Measurements from ENCODE around the gene UVRAG. TPM values are rescaled to one million over a fixed set of nuclear protein-coding genes. Genes with fewer than 3 reads are reported as not detected.

Gene UVRAG
- polyA plus RNA-seq, 1 donor (not counting 4 experiments of a cell fraction or from before 2014, with no cell fraction given), result 11.9 TPM

GRCh38 chr11:76186776-76187279, 371.8 kb downstream of the UVRAG start:
- H3K27ac ChIP-seq (ENCODE audit: control insufficient read depth, insufficient read depth, low read length), result no peak overlapping the region
- no peaks in the 10 kb centered on the region for H3K36me3 ChIP-seq (ENCODE audit: control insufficient read depth in 2 of 2, extremely low read depth in 1 of 2, insufficient read depth in 2 of 2, low read length in 2 of 2)
- no peak overlapping the region for H3K9ac ChIP-seq (ENCODE audit: control insufficient read depth, extremely low read depth, insufficient read depth, low read length)
- DNase-seq (ENCODE audit: low read depth, low spot score) (no peak), FAIRE-seq (no peak)
- H3K4me2 ChIP-seq (ENCODE audit: control insufficient read depth, extremely low read depth, insufficient read depth, low read depth, low read length), result no peak overlapping the region
- H4K20me1 ChIP-seq (ENCODE audit: control insufficient read depth, extremely low read depth, insufficient read depth, low read length), result no peaks in the 10 kb centered on the region
- H3K9me3 ChIP-seq (ENCODE audit: control insufficient read depth, low read depth, low read length), result no peaks in the 10 kb centered on the region
- dilution Hi-C loops (cut with MboI; ENCODE audit: extremely low pct_ligation_motif_present, low sequenced_read_pairs), result no loop called here
- H3K27me3 ChIP-seq (ENCODE audit: control insufficient read depth, extremely low read depth, insufficient read depth, low read length), result peaks cover 3% of the 10 kb centered on the region
- no peak overlapping the region for H2AFZ ChIP-seq (ENCODE audit: control insufficient read depth, low read length)
- H3K9me1 ChIP-seq (ENCODE audit: control insufficient read depth, extremely low read depth, insufficient read depth, low read length), result no peaks in the 10 kb centered on the region
- H3K4me3 ChIP-seq (ENCODE audit: control insufficient read depth in 2 of 3, extremely low read depth in 1 of 3, insufficient read depth in 2 of 3, low read depth in 1 of 3, low read length in 3 of 3), result no peak overlapping the region
- H3K4me1 ChIP-seq (ENCODE audit: control insufficient read depth, extremely low read depth, insufficient read depth, low read length), result no peaks in the 10 kb centered on the region
- no peak for TF ChIP-seq EZH2 (IDR thresholded peaks at IDR 0.05; ENCODE audit: low read length)
- TF ChIP-seq, protein P1, sequence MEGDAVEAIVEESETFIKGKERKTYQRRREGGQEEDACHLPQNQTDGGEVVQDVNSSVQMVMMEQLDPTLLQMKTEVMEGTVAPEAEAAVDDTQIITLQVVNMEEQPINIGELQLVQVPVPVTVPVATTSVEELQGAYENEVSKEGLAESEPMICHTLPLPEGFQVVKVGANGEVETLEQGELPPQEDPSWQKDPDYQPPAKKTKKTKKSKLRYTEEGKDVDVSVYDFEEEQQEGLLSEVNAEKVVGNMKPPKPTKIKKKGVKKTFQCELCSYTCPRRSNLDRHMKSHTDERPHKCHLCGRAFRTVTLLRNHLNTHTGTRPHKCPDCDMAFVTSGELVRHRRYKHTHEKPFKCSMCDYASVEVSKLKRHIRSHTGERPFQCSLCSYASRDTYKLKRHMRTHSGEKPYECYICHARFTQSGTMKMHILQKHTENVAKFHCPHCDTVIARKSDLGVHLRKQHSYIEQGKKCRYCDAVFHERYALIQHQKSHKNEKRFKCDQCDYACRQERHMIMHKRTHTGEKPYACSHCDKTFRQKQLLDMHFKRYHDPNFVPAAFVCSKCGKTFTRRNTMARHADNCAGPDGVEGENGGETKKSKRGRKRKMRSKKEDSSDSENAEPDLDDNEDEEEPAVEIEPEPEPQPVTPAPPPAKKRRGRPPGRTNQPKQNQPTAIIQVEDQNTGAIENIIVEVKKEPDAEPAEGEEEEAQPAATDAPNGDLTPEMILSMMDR (optimal IDR thresholded peaks at IDR 0.05 in 1 of 3, IDR thresholded peaks at IDR 0.05 in 1 of 3, conservative IDR thresholded peaks at IDR 0.05 in 1 of 3; ENCODE audit: extremely low read depth in 1 of 3, insufficient read depth in 2 of 3, low read length in 3 of 3), result no peak
- no peaks in the 10 kb centered on the region for H3K79me2 ChIP-seq (ENCODE audit: control insufficient read depth, insufficient read depth, low read length)

- Histone ChIP-seq H3K9ac (ENCODE audit: control insufficient read depth, extremely low read depth, insufficient read depth, low read length) (no peak overlapping the region), H3K27me3 (ENCODE audit: control insufficient read depth, extremely low read depth, insufficient read depth, low read length) (peaks cover 3% of the 10 kb centered on the region), H3K27ac (ENCODE audit: control insufficient read depth, insufficient read depth, low read length) (no peak overlapping the region), H3K9me3 (ENCODE audit: control insufficient read depth, low read depth, low read length) (no peaks in the 10 kb centered on the region), H2AFZ (ENCODE audit: control insufficient read depth, low read length) (no peak overlapping the region), H3K4me2 (ENCODE audit: control insufficient read depth, extremely low read depth, insufficient read depth, low read depth, low read length) (no peak overlapping the region), H3K79me2 (ENCODE audit: control insufficient read depth, insufficient read depth, low read length) (no peaks in the 10 kb centered on the region), H4K20me1 (ENCODE audit: control insufficient read depth, extremely low read depth, insufficient read depth, low read length) (no peaks in the 10 kb centered on the region), H3K4me1 (ENCODE audit: control insufficient read depth, extremely low read depth, insufficient read depth, low read length) (no peaks in the 10 kb centered on the region), H3K4me3 (ENCODE audit: control insufficient read depth in 2 of 3, extremely low read depth in 1 of 3, insufficient read depth in 2 of 3, low read depth in 1 of 3, low read length in 3 of 3) (no peak overlapping the region), H3K36me3 (ENCODE audit: control insufficient read depth in 2 of 2, extremely low read depth in 1 of 2, insufficient read depth in 2 of 2, low read length in 2 of 2) (no peaks in the 10 kb centered on the region), H3K9me1 (ENCODE audit: control insufficient read depth, extremely low read depth, insufficient read depth, low read length) (no peaks in the 10 kb centered on the region)
- dilution Hi-C loops (cut with MboI; ENCODE audit: extremely low pct_ligation_motif_present, low sequenced_read_pairs), result no loop called here
- DNase-seq (ENCODE audit: low read depth, low spot score) (no peak), FAIRE-seq (no peak)
- no peak for TF ChIP-seq EZH2 (IDR thresholded peaks at IDR 0.05; ENCODE audit: low read length)
- TF ChIP-seq, protein P1 (optimal IDR thresholded peaks at IDR 0.05 in 1 of 3, IDR thresholded peaks at IDR 0.05 in 1 of 3, conservative IDR thresholded peaks at IDR 0.05 in 1 of 3; ENCODE audit: extremely low read depth in 1 of 3, insufficient read depth in 2 of 3, low read length in 3 of 3), result no peak
Observed at GRCh38 chr11:76188873-76189272, 373.9 kb downstream of the UVRAG start.
